HepG2 (cell line): ENCODE results near the gene SLU7. TPM values are rescaled to one million over a fixed set of nuclear protein-coding genes. Genes with fewer than 3 reads are reported as not detected.

Experiments used
- ARHGAP35 ChIP-seq: sonication (generic); formaldehyde crosslinking; IDR thresholded peaks from 2 replicates; pipeline ENCODE4 v1.9.0; 2022; ENCODE audit warnings: mild to moderate bottlenecking, inconsistent platforms, moderate library complexity, missing genetic modification reagents, borderline replicate concordance
- BRD4 ChIP-seq: sonication (generic); formaldehyde crosslinking; IDR thresholded peaks from 2 replicates; pipeline ENCODE4 v1.4.0; 2020; ENCODE audit warnings: missing genetic modification reagents
- EZH2 ChIP-seq: conservative IDR thresholded peaks from 2 replicates; pipeline ENCODE4 v1.6.1; 2012; ENCODE audit warnings: mild to moderate bottlenecking, low read depth, low read length, moderate library complexity
- FOXA3 ChIP-seq: IDR thresholded peaks from 2 replicates; pipeline ENCODE4 v1.6.1; 2016; ENCODE audit warnings: missing genetic modification reagents, missing compliant biosample characterization
- GABPB1 ChIP-seq: IDR thresholded peaks from 2 replicates; pipeline ENCODE4 v1.6.1; 2016; ENCODE audit warnings: mild to moderate bottlenecking, missing genetic modification reagents, moderate library complexity, missing compliant biosample characterization
- HIVEP1 ChIP-seq: sonication (generic); formaldehyde crosslinking; IDR thresholded peaks from 2 replicates; pipeline ENCODE4 v1.4.0; 2020; ENCODE audit warnings: mild to moderate bottlenecking, missing genetic modification reagents
- KAT2B ChIP-seq: fragments of 150-350 bp; IDR thresholded peaks from 2 replicates; pipeline ENCODE4 v1.6.1; 2014; ENCODE audit warnings: low read depth, low read length, borderline replicate concordance
- MATR3 ChIP-seq: sonication (generic); formaldehyde crosslinking; IDR thresholded peaks from 2 replicates; pipeline ENCODE4 v1.4.0; 2020; ENCODE audit warnings: missing genetic modification reagents
- MED13 ChIP-seq: sonication (generic); formaldehyde crosslinking; IDR thresholded peaks from 2 replicates; pipeline ENCODE4 v1.5.0; 2020; ENCODE audit warnings: missing genetic modification reagents
- NCOA2 ChIP-seq: sonication (generic); formaldehyde crosslinking; IDR thresholded peaks from 2 replicates; pipeline ENCODE4 v1.8.0; 2022; ENCODE audit warnings: inconsistent platforms
- NFIC ChIP-seq: IDR thresholded peaks from 2 replicates; pipeline ENCODE4 v1.6.1; 2012; ENCODE audit warnings: mild to moderate bottlenecking, low read length, inconsistent platforms
- PAWR ChIP-seq: sonication (generic); formaldehyde crosslinking; IDR thresholded peaks from 2 replicates; pipeline ENCODE4 v1.4.0; 2020; ENCODE audit warnings: missing genetic modification reagents, mild to moderate bottlenecking, borderline replicate concordance
- POLR2G ChIP-seq: fragments of 200-400 bp; formaldehyde crosslinking; IDR thresholded peaks from 2 replicates; pipeline ENCODE4 v1.6.1; 2018; ENCODE audit warnings: mild to moderate bottlenecking, low read depth, low read length, moderate library complexity
- PRPF4 ChIP-seq: fragments of 200-400 bp; formaldehyde crosslinking; IDR thresholded peaks from 2 replicates; pipeline ENCODE4 v1.6.1; 2016; ENCODE audit warnings: low read length, low read depth; ENCODE audit not compliant: poor library complexity, severe bottlenecking
- UBTF ChIP-seq: sonication (generic); formaldehyde crosslinking; IDR thresholded peaks from 2 replicates; pipeline ENCODE4 v1.4.0; 2020; ENCODE audit warnings: mild to moderate bottlenecking, missing genetic modification reagents
- ZNF121 ChIP-seq: sonication (generic); formaldehyde crosslinking; IDR thresholded peaks from 2 replicates; pipeline ENCODE4 v1.5.0; 2020; ENCODE audit warnings: mild to moderate bottlenecking, missing genetic modification reagents
- ZNF224 ChIP-seq: sonication (generic); formaldehyde crosslinking; IDR thresholded peaks from 2 replicates; pipeline ENCODE4 v1.5.0; 2020; ENCODE audit warnings: mild to moderate bottlenecking, missing genetic modification reagents
- ZNF230 ChIP-seq: sonication (generic); formaldehyde crosslinking; IDR thresholded peaks from 2 replicates; pipeline ENCODE4 v1.4.0; 2020; ENCODE audit warnings: mild to moderate bottlenecking, missing genetic modification reagents
- ZNF331 ChIP-seq: sonication (generic); formaldehyde crosslinking; IDR thresholded peaks from 2 replicates; pipeline ENCODE4 v1.4.0; 2020; ENCODE audit warnings: missing genetic modification reagents
- ZNF501 ChIP-seq: sonication (generic); formaldehyde crosslinking; IDR thresholded peaks from 2 replicates; pipeline ENCODE4 v1.5.1; 2020; ENCODE audit warnings: mild to moderate bottlenecking, moderate library complexity, missing genetic modification reagents
- ZNF552 ChIP-seq: sonication (generic); formaldehyde crosslinking; IDR thresholded peaks from 2 replicates; pipeline ENCODE4 v1.9.0; 2022; ENCODE audit warnings: missing genetic modification reagents, mild to moderate bottlenecking, borderline replicate concordance
- ZNF605 ChIP-seq: sonication (generic); formaldehyde crosslinking; IDR thresholded peaks from 2 replicates; pipeline ENCODE4 v1.8.0; 2022; ENCODE audit warnings: mild to moderate bottlenecking, missing genetic modification reagents
- polyA plus RNA-seq, 8 experiments: library from polyadenylated mRNA; depleted of rRNA in 3 of 8; stranded (reverse) in 7 of 8; unstranded in 1 of 8; fragments of >200 nt; fragmentation: Illumina TruSeq in 4 of 8; extraction: Trizol in 4 of 8; gene quantifications; 2 replicates each; pipeline versions ENCODE4 v1.2.1 to v1.2.3, GENCODE V29; 2011 to 2016; ENCODE audit warnings: low read depth in 4 of 8, missing spikeins in 1 of 8, mixed read lengths in 1 of 8; ENCODE audit not compliant: insufficient read depth in 1 of 8
- total RNA-seq, 5 experiments: library from RNA; depleted of rRNA; stranded (reverse); fragments of >200 nt; fragmentation: Illumina TruSeq; extraction: Trizol; gene quantifications; 2 replicates each; pipeline ENCODE4 v1.2.3, GENCODE V29; 2016; ENCODE audit warnings: low read depth in 1 of 5
- TF ChIP-seq, protein P1 (sequence below): IDR thresholded peaks from 2 replicates; pipeline ENCODE4 v1.4.0; 2020; ENCODE audit warnings: mild to moderate bottlenecking, missing genetic modification reagents
- TF ChIP-seq, protein P2 (sequence below): sonication (generic); formaldehyde crosslinking; conservative IDR thresholded peaks from 2 replicates; pipeline ENCODE4 v1.4.0; 2020; ENCODE audit warnings: missing genetic modification reagents

The SLU7 gene
- total and polyA plus RNA-seq, 2 of the 13 experiments (the other 11 are each of a cell fraction or from before 2014, with no cell fraction given): 24.0 to 39.2 TPM

DNA sequence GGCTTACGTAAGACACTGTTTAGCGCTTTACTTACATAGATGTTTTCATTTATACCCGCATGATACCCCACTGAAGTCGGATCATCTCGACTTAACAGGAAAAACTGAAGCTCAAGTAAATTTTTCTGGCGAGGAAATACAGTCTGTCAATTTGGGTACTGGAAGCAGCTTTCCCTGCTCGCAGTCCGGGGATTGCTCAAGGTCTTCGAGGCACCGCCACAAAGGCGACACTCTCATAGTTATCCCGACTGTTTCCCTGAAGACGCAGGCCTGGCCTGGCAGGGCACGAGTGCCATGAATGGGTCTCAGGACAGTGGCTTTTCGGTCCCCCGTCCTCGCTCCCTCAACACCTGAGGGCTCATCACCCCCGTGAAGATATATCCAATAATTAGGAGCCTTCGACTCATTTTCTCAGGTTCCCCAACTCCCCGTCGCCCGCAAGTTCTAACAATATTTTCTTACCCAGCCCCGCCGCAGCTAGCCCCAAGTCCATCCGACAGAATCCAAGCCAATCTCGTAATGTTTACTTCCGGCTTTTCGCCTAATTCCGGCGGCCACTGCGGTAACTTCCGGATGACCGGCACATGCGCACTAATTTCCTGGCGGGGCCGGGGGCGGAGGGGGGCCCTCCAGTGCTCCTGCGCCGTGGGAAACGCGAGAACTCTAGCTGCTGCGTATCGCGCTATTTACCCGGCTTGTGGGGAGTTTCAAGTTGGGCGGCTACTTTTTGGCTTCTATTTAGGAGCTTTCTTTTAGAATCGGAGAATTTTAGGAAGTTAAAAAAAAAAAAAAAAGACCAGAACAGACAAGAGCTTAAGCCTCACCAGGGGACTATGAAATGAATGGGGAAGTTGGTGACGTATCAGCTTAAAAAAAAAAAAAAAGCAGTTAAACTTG, at the start of gene SLU7 (continued):
- TF ChIP-seq, protein P1, sequence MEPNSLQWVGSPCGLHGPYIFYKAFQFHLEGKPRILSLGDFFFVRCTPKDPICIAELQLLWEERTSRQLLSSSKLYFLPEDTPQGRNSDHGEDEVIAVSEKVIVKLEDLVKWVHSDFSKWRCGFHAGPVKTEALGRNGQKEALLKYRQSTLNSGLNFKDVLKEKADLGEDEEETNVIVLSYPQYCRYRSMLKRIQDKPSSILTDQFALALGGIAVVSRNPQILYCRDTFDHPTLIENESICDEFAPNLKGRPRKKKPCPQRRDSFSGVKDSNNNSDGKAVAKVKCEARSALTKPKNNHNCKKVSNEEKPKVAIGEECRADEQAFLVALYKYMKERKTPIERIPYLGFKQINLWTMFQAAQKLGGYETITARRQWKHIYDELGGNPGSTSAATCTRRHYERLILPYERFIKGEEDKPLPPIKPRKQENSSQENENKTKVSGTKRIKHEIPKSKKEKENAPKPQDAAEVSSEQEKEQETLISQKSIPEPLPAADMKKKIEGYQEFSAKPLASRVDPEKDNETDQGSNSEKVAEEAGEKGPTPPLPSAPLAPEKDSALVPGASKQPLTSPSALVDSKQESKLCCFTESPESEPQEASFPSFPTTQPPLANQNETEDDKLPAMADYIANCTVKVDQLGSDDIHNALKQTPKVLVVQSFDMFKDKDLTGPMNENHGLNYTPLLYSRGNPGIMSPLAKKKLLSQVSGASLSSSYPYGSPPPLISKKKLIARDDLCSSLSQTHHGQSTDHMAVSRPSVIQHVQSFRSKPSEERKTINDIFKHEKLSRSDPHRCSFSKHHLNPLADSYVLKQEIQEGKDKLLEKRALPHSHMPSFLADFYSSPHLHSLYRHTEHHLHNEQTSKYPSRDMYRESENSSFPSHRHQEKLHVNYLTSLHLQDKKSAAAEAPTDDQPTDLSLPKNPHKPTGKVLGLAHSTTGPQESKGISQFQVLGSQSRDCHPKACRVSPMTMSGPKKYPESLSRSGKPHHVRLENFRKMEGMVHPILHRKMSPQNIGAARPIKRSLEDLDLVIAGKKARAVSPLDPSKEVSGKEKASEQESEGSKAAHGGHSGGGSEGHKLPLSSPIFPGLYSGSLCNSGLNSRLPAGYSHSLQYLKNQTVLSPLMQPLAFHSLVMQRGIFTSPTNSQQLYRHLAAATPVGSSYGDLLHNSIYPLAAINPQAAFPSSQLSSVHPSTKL (CRISPR knock-in tag): 0 out of 2 replicates have a peak, but pooled peaks have one; percentile 19
- TF ChIP-seq KAT2B (no peak), ARHGAP35 (0 out of 2 replicates have a peak, but pooled peaks have one; percentile 29), UBTF (CRISPR knock-in tag) (peak; percentile 34; the same call in 1 of the 2 replicates), ZNF331 (CRISPR knock-in tag) (no peak), PAWR (CRISPR knock-in tag) (no peak), ZNF501 (CRISPR knock-in tag) (peak; percentile 91), NFIC (peak; percentile 55), MED13 (no peak), GABPB1 (CRISPR knock-in tag) (peak; percentile 94), ZNF605 (CRISPR knock-in tag) (peak; percentile 95), NCOA2 (CRISPR knock-in tag) (no peak), BRD4 (CRISPR knock-in tag) (no peak), PRPF4 (no peak), ZNF121 (no peak), ZNF224 (CRISPR knock-in tag) (no peak), EZH2 (no peak), ZNF230 (CRISPR knock-in tag) (no peak), HIVEP1 (CRISPR knock-in tag) (no peak), MATR3 (CRISPR knock-in tag) (no peak), FOXA3 (CRISPR knock-in tag) (peak; percentile 33; the same call in 1 of the 2 replicates), POLR2G (peak; percentile 82), ZNF552 (CRISPR knock-in tag) (no peak; the same call in 1 of the 2 replicates)
- TF ChIP-seq, protein P2, sequence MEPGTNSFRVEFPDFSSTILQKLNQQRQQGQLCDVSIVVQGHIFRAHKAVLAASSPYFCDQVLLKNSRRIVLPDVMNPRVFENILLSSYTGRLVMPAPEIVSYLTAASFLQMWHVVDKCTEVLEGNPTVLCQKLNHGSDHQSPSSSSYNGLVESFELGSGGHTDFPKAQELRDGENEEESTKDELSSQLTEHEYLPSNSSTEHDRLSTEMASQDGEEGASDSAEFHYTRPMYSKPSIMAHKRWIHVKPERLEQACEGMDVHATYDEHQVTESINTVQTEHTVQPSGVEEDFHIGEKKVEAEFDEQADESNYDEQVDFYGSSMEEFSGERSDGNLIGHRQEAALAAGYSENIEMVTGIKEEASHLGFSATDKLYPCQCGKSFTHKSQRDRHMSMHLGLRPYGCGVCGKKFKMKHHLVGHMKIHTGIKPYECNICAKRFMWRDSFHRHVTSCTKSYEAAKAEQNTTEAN (CRISPR knock-in tag): no peak
